ACHN (cell line): Measurements from ENCODE around the gene DCAKD.

Source experiments
- DNase-seq: peaks from one replicate; pipeline ENCODE4 v3.0.0-alpha.2; 2015
- in situ Hi-C: cut with HindIII; loops from 2 replicates; pipeline ENCODE4 v1.10.0; 2017; ENCODE audit warnings: low sequenced_read_pairs, low pct_ligation_motif_present, low pct_unique_long_range_greater_than_20kb

Gene DCAKD

GRCh38 chr17:45051060-45051719 lies at the start of gene DCAKD:
TSS of gene DCAKD (minus strand) at chr17:45051632. CDS start at chr17:45034885, 16,747 bp downstream.
- peak; percentile 98 for DNase-seq
- in situ Hi-C loops: no loop called here

- DNase-seq: peak; percentile 81
- in situ Hi-C loops: no loop called here
These were observed 47.6 kb upstream of the DCAKD start for GRCh38 chr17:45098869-45099616.

DNA sequence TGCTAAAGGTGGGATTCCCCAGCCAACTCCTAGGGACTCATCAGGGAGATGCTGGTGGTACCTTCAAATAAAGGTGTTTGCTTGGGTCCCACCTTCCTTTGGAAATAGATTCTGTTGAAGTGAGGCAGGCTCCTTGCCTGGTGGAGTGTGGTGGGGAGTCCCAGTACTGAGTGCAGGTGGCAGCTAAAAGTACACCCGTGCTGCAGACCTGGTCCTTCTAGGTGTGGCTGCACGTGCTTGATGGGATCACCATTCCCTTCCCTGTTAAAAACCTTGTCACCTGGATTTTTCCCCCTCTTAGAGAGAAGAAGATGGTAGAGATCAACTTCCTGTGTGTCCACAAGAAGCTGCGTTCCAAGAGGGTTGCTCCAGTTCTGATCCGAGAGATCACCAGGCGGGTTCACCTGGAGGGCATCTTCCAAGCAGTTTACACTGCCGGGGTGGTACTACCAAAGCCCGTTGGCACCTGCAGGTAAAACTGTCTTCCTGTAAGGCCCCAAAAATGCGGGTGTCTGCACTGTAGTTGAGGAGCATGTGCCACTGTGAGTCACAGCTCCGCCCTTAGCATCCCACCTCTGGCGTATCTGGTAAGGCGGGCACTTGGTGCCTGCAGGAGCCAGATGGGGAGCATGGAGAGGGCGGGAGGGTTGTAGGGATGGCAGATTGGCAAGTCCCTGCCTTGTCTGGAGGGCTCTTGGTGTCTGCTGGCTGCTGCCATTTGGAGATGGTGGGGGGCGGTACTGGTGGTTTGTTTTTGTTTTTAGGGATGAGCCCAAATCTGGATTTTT lies 46.8 kb upstream of the DCAKD start:
- in situ Hi-C loops: no loop called here
- no peak for DNase-seq

- DNase-seq: no peak
- in situ Hi-C loops: no loop called here
These were observed 45.5 kb upstream of the DCAKD start for GRCh38 chr17:45096926-45097325.

DNA sequence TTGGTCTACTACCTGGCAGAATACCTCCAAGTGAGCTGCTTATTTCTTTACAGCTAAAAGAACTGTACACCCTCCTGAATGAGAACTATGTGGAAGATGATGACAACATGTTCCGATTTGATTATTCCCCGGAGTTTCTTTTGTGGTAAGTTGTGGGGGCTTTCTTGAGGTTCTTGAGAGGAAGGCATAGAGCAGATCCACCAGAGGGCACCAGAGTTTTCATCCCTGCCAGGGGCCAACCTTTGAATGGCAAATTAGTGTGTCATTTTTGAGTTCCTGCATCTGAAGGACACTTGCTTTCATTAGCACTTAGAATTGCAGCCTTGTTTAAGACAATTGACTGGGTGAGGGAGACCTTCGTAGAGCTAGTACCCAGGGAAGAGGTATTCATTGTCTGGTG lies 44.7 kb upstream of the DCAKD start:
- in situ Hi-C loops: no loop called here
- DNase-seq: peak; percentile 55

GRCh38 chr17:45093444-45094110 lies 42.1 kb upstream of the DCAKD start:
- in situ Hi-C loops: no loop called here
- DNase-seq: no peak

DNA sequence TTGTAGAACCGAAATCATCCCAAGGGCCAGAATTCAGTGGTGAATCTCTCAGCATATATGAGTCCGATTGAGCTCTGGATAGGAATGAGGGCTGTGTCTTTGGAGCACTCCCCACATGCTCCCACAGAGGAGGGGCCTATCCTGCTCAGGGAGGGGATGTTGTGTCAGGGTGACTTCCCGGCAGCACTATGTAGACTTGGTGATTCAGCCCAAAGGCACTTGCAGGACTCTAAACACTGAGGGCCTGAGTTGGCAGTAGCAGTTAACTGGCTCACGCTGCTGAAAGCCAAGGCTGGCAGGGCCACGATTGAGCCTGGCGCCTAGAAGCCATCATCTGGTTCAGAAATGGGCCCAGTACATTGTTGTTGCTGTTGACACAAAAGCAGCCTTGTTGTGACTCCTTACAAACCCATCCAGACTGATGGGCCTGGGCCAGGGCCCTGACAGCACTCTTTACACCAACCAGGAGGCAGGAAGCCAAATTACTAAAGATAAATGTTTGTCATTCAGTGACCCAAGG lies 41.5 kb upstream of the DCAKD start:
- DNase-seq: peak; percentile 97
- in situ Hi-C loops: no loop called here

- DNase-seq: no peak
- in situ Hi-C loops: no loop called here
These were observed 40.5 kb upstream of the DCAKD start for GRCh38 chr17:45091778-45092425.

GRCh38 chr17:45090711-45091110 lies 39.3 kb upstream of the DCAKD start:
- no peak for DNase-seq
- in situ Hi-C loops: no loop called here

DNA sequence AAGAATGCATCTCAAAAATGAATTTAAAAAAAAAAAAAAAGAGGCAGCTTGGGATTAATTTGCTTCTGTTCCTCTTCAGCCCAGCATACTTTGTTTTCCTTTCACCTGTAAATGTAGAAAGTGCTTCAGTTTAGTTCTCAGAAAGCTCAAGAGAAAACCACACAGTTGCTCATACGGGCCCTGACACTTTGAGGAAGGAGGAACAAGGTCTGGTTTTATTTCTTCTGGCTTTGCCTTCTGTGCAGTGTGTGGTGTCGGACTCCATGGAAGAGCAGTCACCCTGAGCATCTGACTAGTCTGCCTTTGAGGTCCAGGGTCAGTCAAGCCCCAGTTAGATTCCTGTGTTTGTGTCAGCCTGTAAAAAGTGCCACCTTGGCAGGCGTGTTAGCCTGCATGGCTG lies 37.3 kb upstream of the DCAKD start:
- DNase-seq: no peak
- in situ Hi-C loops: no loop called here

DNA sequence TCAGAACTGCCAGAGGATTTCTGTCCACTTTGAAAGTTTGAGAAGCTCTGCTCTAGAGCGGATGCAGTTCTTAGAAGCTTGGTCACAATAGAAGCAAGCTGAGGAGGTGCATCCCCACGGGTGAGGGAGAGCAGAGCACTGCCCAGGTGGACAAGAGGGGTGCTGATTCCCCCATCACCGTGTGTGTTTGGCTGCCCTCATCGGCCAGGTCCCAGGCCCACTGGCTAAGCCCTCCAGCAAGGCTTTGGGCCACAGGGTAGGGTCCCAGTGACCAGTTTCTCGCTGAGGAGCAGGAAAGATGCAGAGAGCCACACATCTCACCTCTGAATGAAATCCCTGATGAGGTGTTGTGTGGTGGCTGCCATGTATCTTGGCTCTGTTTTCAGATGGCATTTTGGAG lies 36.5 kb upstream of the DCAKD start:
- no peak for DNase-seq
- in situ Hi-C loops: no loop called here

- DNase-seq: no peak
- in situ Hi-C loops: no loop called here
These were observed 36.1 kb upstream of the DCAKD start for GRCh38 chr17:45087504-45087975.

- no peak for DNase-seq
- in situ Hi-C loops: no loop called here
These were observed 35.6 kb upstream of the DCAKD start for GRCh38 chr17:45086865-45087503.

- in situ Hi-C loops: no loop called here
- no peak for DNase-seq
These were observed 35.0 kb upstream of the DCAKD start for GRCh38 chr17:45086391-45086790.

DNA sequence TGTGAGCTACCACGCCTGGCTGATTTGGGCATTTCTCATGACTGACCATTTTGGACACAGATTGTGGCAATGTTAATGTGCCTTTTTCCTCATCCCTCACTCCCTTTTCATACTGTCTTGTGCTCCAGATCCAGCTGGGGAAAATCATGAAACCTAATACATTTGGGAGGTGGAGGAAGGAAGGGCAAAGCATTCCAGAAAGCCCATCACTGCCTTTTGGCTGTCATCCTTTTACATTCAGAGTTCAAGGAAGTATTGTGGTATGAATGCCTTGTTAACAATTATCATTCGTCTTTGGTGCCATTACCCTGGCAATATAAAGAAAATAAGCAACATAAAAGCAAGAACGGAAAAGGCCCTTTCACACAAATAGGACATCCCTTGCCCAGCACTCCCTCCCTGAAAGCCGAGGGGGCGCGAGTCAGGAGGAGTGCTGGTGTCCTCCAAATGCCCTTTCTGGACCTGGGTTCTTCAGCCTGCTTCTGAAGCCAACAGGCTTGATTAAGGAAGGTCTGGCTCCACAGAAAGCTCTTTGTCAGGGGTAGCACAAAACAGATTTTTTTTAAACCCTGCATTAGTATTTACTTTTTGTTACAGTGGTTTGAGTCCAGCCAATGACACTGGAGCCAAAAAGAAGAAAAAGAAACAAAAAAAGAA lies 29.7 kb upstream of the DCAKD start:
- in situ Hi-C loops: no loop called here
- no peak for DNase-seq

GRCh38 chr17:45077643-45078042 lies 26.2 kb upstream of the DCAKD start:
- in situ Hi-C loops: no loop called here
- no peak for DNase-seq

- in situ Hi-C loops: no loop called here
- DNase-seq: no peak
These were observed 22.1 kb upstream of the DCAKD start for GRCh38 chr17:45073414-45074070.
